Neural cell (in vitro differentiated cells): Measurements from ENCODE around the gene UACA. TPM values are rescaled to one million over a fixed set of nuclear protein-coding genes. Genes with fewer than 3 reads are reported as not detected.

Source experiments
- H2AFZ ChIP-seq: fragments of 200-600, 300-800 bp; sonication (generic), shearing (Covaris generic); 2 replicates; pipeline ENCODE4 v1.6.0; 2014; ENCODE audit warnings: low read depth, mild to moderate bottlenecking, antibody characterized with exemption, low read length, moderate library complexity
- H3F3A ChIP-seq: fragments of 200-600 bp; shearing (Covaris generic); 2 replicates; pipeline ENCODE4 v1.6.1; 2016; ENCODE audit warnings: mild to moderate bottlenecking, moderate library complexity, mixed read lengths, antibody characterized with exemption, low read length; ENCODE audit not compliant: insufficient read depth, poor library complexity, severe bottlenecking
- H3K27ac ChIP-seq: fragments of 200-600, 300-800 bp; sonication (generic), shearing (Covaris generic); 2 replicates; pipeline ENCODE4 v1.5.1; 2014; ENCODE audit warnings: mild to moderate bottlenecking, low read length, moderate library complexity
- H3K27me3 ChIP-seq: fragments of 300-800, 200-600 bp; sonication (generic), shearing (Covaris generic); 2 replicates; pipeline ENCODE4 v1.6.0; 2014; ENCODE audit warnings: mild to moderate bottlenecking, low read depth, low read length, moderate library complexity; ENCODE audit not compliant: insufficient read depth
- H3K36me3 ChIP-seq: fragments of 300-800, 200-600 bp; sonication (generic), shearing (Covaris generic); 2 replicates; pipeline ENCODE4 v1.5.1; 2014; ENCODE audit warnings: mild to moderate bottlenecking, antibody characterized with exemption, low read length, moderate library complexity; ENCODE audit not compliant: insufficient read depth
- H3K4me2 ChIP-seq: fragments of 300-800, 200-600 bp; sonication (generic), shearing (Covaris generic); 2 replicates; pipeline ENCODE4 v1.6.0; 2014; ENCODE audit warnings: mild to moderate bottlenecking, low read length
- H3K4me3 ChIP-seq: fragments of 300-800, 200-600 bp; sonication (generic), shearing (Covaris generic); 2 replicates; pipeline ENCODE4 v1.5.1; 2014; ENCODE audit warnings: mild to moderate bottlenecking, low read length, moderate library complexity
- H3K79me2 ChIP-seq: fragments of 200-600 bp; shearing (Covaris generic); replicated peaks from 2 replicates; pipeline ENCODE4 v1.6.0; 2014; ENCODE audit warnings: mild to moderate bottlenecking, low read length, moderate library complexity; ENCODE audit not compliant: insufficient read depth
- H3K9ac ChIP-seq: fragments of 300-800, 200-600 bp; sonication (generic), shearing (Covaris generic); 2 replicates; pipeline ENCODE4 v1.6.1; 2016; ENCODE audit warnings: mild to moderate bottlenecking, low read length, mixed read lengths
- H3K9me2 ChIP-seq: fragments of 200-600 bp; shearing (Covaris generic); 2 replicates; pipeline ENCODE4 v1.6.1; 2016; ENCODE audit warnings: mild to moderate bottlenecking, low read length, mixed read lengths; ENCODE audit not compliant: insufficient read depth
- H3K9me3 ChIP-seq: fragments of 200-600, 300-800 bp; sonication (generic), shearing (Covaris generic); 2 replicates; pipeline ENCODE4 v1.6.1; 2016; ENCODE audit warnings: mild to moderate bottlenecking, mixed run types, low read length, moderate library complexity, mixed read lengths
- H4K20me1 ChIP-seq: fragments of 200-600 bp; shearing (Covaris generic); 2 replicates; pipeline ENCODE4 v1.6.1; 2016; ENCODE audit warnings: mild to moderate bottlenecking, mixed run types; ENCODE audit not compliant: insufficient read depth
- CTCF ChIP-seq: fragments of 450-650 bp; IDR thresholded peaks from 2 replicates; pipeline ENCODE4 v1.5.1; 2014; ENCODE audit warnings: antibody characterized with exemption, mild to moderate bottlenecking, moderate library complexity; ENCODE audit not compliant: poor library complexity, severe bottlenecking
- EP300 ChIP-seq: fragments of 450-650 bp; conservative IDR thresholded peaks from 2 replicates; pipeline ENCODE4 v1.6.1; 2014; ENCODE audit warnings: antibody characterized with exemption, mild to moderate bottlenecking, moderate library complexity; ENCODE audit not compliant: poor library complexity, severe bottlenecking
- EZH2 ChIP-seq: fragments of 200-600, 300-800 bp; shearing (Covaris generic), sonication (generic); IDR thresholded peaks from 2 replicates; pipeline ENCODE4 v1.6.1; 2014; ENCODE audit warnings: antibody characterized with exemption, low read length, borderline replicate concordance, mild to moderate bottlenecking; ENCODE audit not compliant: insufficient read depth, poor library complexity, severe bottlenecking
- MXI1 ChIP-seq: fragments of 450-650 bp; conservative IDR thresholded peaks from 2 replicates; pipeline ENCODE4 v1.6.1; 2014; ENCODE audit warnings: antibody characterized with exemption, mild to moderate bottlenecking; ENCODE audit not compliant: poor library complexity, severe bottlenecking
- POLR2AphosphoS5 ChIP-seq: IDR thresholded peaks from 2 replicates; pipeline ENCODE4 v1.6.1; 2012
- RAD21 ChIP-seq: fragments of 450-650 bp; conservative IDR thresholded peaks from 2 replicates; pipeline ENCODE4 v1.6.1; 2014; ENCODE audit warnings: antibody characterized with exemption, mild to moderate bottlenecking, moderate library complexity
- REST ChIP-seq: IDR thresholded peaks from 2 replicates; pipeline ENCODE4 v1.6.1; 2012; ENCODE audit warnings: borderline replicate concordance
- SMC3 ChIP-seq: fragments of 450-650 bp; conservative IDR thresholded peaks from 2 replicates; pipeline ENCODE4 v1.6.1; 2014; ENCODE audit warnings: antibody characterized with exemption, mild to moderate bottlenecking, moderate library complexity; ENCODE audit not compliant: poor library complexity
- TAF1 ChIP-seq: IDR thresholded peaks from 2 replicates; pipeline ENCODE4 v1.6.1; 2012; ENCODE audit warnings: low read depth
- polyA plus RNA-seq: library from polyadenylated mRNA; depleted of rRNA; stranded (reverse); fragments of >200 nt; gene quantifications from 2 replicates; pipeline ENCODE4 v1.2.3, GENCODE V29; 2014

Gene UACA
- polyA plus RNA-seq, 1 donor from 2014 or later, result 0.10 TPM

GRCh38 chr15:70770863-70771262 lies 7.5 kb upstream of the UACA start (continued):
- no peak for TF ChIP-seq POLR2AphosphoS5

GRCh38 chr15:70768257-70768883 lies 5.0 kb upstream of the UACA start:
- H3K27me3 ChIP-seq, result no peaks in the 10 kb centered on the region
- no peaks in the 10 kb centered on the region for H3K9me3 ChIP-seq
- H4K20me1 ChIP-seq, result no peaks in the 10 kb centered on the region
- TF ChIP-seq SMC3, result no peak
- TF ChIP-seq POLR2AphosphoS5, result no peak
- TF ChIP-seq EP300, result no peak
- no peak for TF ChIP-seq REST
- no peak overlapping the region for H3K4me2 ChIP-seq
- H3K9me2 ChIP-seq, result no peaks in the 10 kb centered on the region
- H3F3A ChIP-seq, result no peaks in the 10 kb centered on the region
- no peaks in the 10 kb centered on the region for H3K36me3 ChIP-seq
- no peaks in the 10 kb centered on the region for H3K79me2 ChIP-seq
- H3K4me3 ChIP-seq, result no peak overlapping the region
- no peak overlapping the region for H2AFZ ChIP-seq
- H3K9ac ChIP-seq, result no peak overlapping the region
- no peak overlapping the region for H3K27ac ChIP-seq

- no peaks in the 10 kb centered on the region for H4K20me1 ChIP-seq
- H3K27me3 ChIP-seq, result peaks cover 5% of the 10 kb centered on the region
- H3K9ac ChIP-seq, result no peak overlapping the region
- H2AFZ ChIP-seq, result no peak overlapping the region
- H3K9me3 ChIP-seq, result no peaks in the 10 kb centered on the region
- no peaks in the 10 kb centered on the region for H3F3A ChIP-seq
- TF ChIP-seq REST, result no peak
- TF ChIP-seq SMC3, result no peak
- TF ChIP-seq POLR2AphosphoS5, result no peak
- TF ChIP-seq MXI1, result no peak
- TF ChIP-seq RAD21, result no peak
- no peak for TF ChIP-seq EP300
- TF ChIP-seq CTCF, result no peak
- TF ChIP-seq EZH2, result no peak
- TF ChIP-seq TAF1, result no peak
- no peak overlapping the region for H3K4me2 ChIP-seq
- H3K27ac ChIP-seq, result no peak overlapping the region
- H3K79me2 ChIP-seq, result no peaks in the 10 kb centered on the region
- no peaks in the 10 kb centered on the region for H3K36me3 ChIP-seq
- H3K9me2 ChIP-seq, result no peaks in the 10 kb centered on the region
- no peak overlapping the region for H3K4me3 ChIP-seq
Observed at GRCh38 chr15:70767667-70768066, 4.3 kb upstream of the UACA start.
